K562 (cell line): ENCODE results near the gene CDYL. TPM values are rescaled to one million over a fixed set of nuclear protein-coding genes. Genes with fewer than 3 reads are reported as not detected.

Experiments
- BMI1 ChIP-seq: fragments of 150-350 bp; IDR thresholded peaks from 2 replicates; pipeline ENCODE4 v1.6.1; 2014; ENCODE audit warnings: low read length
- JUN ChIP-seq, 2 experiments: sonication (generic) in 1 of 2; formaldehyde crosslinking in 1 of 2; IDR thresholded peaks; 2 replicates each; pipeline versions ENCODE4 v1.6.1 to v1.8.0; 2012 to 2022; ENCODE audit warnings: borderline replicate concordance in 2 of 2, mild to moderate bottlenecking in 2 of 2, improper control_type of control experiment in 1 of 2, low read depth in 1 of 2, low read length in 1 of 2, missing genetic modification reagents in 1 of 2
- MTF1 ChIP-seq: fragments of 250-450 bp; sonication (Bioruptor Pico); IDR thresholded peaks from 2 replicates; pipeline ENCODE4 v1.9.0; 2021; ENCODE audit warnings: moderate library complexity, mild to moderate bottlenecking, inconsistent platforms, borderline replicate concordance
- PCBP2 ChIP-seq: fragments of 200-400 bp; formaldehyde crosslinking; IDR thresholded peaks from 2 replicates; pipeline ENCODE4 v1.6.1; 2018; ENCODE audit warnings: low read length, low read depth, mild to moderate bottlenecking, moderate library complexity; ENCODE audit not compliant: poor library complexity, severe bottlenecking
- POLR2AphosphoS2 ChIP-seq: IDR thresholded peaks from 2 replicates; pipeline ENCODE4 v1.6.1; 2012; ENCODE audit warnings: low read length, improper control_type of control experiment
- PYGO2 ChIP-seq: fragments of 450-650 bp; IDR thresholded peaks from 2 replicates; pipeline ENCODE4 v1.6.1; 2016; ENCODE audit warnings: mild to moderate bottlenecking, missing genetic modification characterization, moderate library complexity, missing compliant biosample characterization
- SRF ChIP-seq, 2 experiments: fragments of 250-450, 450-650 bp in 1 of 2; sonication (Bioruptor Pico) in 1 of 2; sonication (generic) in 1 of 2; formaldehyde crosslinking; IDR thresholded peaks; 2 replicates each; pipeline versions ENCODE4 v1.5.0 to v1.5.1; 2020 to 2022; ENCODE audit warnings: mild to moderate bottlenecking in 1 of 2, missing genetic modification reagents in 1 of 2
- TBP ChIP-seq: optimal IDR thresholded peaks from 2 replicates; pipeline ENCODE3; 2011; ENCODE audit warnings: low read depth, low read length, improper control_type of control experiment
- TGIF2 ChIP-seq: sonication (generic); formaldehyde crosslinking; IDR thresholded peaks from 2 replicates; pipeline ENCODE4 v1.8.1; 2022; ENCODE audit warnings: mild to moderate bottlenecking, missing genetic modification reagents, moderate library complexity
- TRIM24 ChIP-seq, 2 experiments: fragments of 450-650 bp; IDR thresholded peaks; 2 replicates each; pipeline ENCODE4 v1.6.1; 2016
- ZNF354B ChIP-seq: fragments of 250-450 bp; sonication (Bioruptor Pico); IDR thresholded peaks from 2 replicates; pipeline ENCODE4 v1.4.0; 2020
- ZNF551 ChIP-seq: fragments of 250-450 bp; sonication (Bioruptor Pico); IDR thresholded peaks from 2 replicates; pipeline ENCODE4 v1.5.0; 2021; ENCODE audit warnings: mild to moderate bottlenecking, moderate library complexity
- polyA plus RNA-seq, 8 experiments: library from polyadenylated mRNA; depleted of rRNA in 4 of 8; stranded (reverse) in 5 of 8; unstranded in 3 of 8; fragments of >200 nt; fragmentation: Nextera tagmentation in 2 of 8; fragmentation: Illumina TruSeq in 1 of 8; extraction: Ambion mirVana in 2 of 8; extraction: Trizol in 1 of 8; gene quantifications; 2 replicates each; pipeline versions ENCODE4 v1.2.1 to v1.2.3, GENCODE V29; 2011 to 2014; ENCODE audit warnings: inconsistent platforms in 1 of 8, missing spikeins in 1 of 8
- total RNA-seq, 7 experiments: library from RNA; depleted of rRNA in 6 of 7; stranded (reverse); fragments of >200 nt in 6 of 7; fragmentation: Illumina TruSeq in 2 of 7; extraction: Trizol in 2 of 7; gene quantifications; 2 replicates each; pipeline versions ENCODE4 v1.2.1 to v1.2.3, GENCODE V29; 2011 to 2021; ENCODE audit warnings: low replicate concordance in 1 of 7
- TF ChIP-seq, protein P1 (sequence below): fragments of 450-650 bp; IDR thresholded peaks from 2 replicates; pipeline ENCODE4 v1.7.0; 2016; ENCODE audit warnings: borderline replicate concordance
- TF ChIP-seq, protein P2 (sequence below): fragments of 250-450 bp; sonication (Bioruptor Pico); IDR thresholded peaks from 2 replicates; pipeline ENCODE4 v1.5.0; 2021
- TF ChIP-seq, protein P3 (sequence below), 2 experiments: fragments of 450-650 bp in 1 of 2; sonication (generic) in 1 of 2; formaldehyde crosslinking; conservative IDR thresholded peaks; 2 replicates each; pipeline versions ENCODE4 v1.4.0 to v1.8.1; 2020 to 2022; ENCODE audit warnings: mild to moderate bottlenecking in 1 of 2, missing genetic modification reagents in 1 of 2
- TF ChIP-seq, protein P4 (sequence below): sonication (generic); formaldehyde crosslinking; IDR thresholded peaks from 2 replicates; pipeline ENCODE4 v1.9.0; 2022; ENCODE audit warnings: mild to moderate bottlenecking, missing genetic modification reagents
- TF ChIP-seq, protein P5 (sequence below): fragments of 250-450 bp; sonication (Bioruptor Pico); IDR thresholded peaks from 2 replicates; pipeline ENCODE4 v1.4.0; 2020

CDYL gene
- total and polyA plus RNA-seq, 9 of the 15 experiments (the other 6 are each of a cell fraction or from before 2014, with no cell fraction given): 8.1 to 45.8 (median 40.8) TPM

DNA sequence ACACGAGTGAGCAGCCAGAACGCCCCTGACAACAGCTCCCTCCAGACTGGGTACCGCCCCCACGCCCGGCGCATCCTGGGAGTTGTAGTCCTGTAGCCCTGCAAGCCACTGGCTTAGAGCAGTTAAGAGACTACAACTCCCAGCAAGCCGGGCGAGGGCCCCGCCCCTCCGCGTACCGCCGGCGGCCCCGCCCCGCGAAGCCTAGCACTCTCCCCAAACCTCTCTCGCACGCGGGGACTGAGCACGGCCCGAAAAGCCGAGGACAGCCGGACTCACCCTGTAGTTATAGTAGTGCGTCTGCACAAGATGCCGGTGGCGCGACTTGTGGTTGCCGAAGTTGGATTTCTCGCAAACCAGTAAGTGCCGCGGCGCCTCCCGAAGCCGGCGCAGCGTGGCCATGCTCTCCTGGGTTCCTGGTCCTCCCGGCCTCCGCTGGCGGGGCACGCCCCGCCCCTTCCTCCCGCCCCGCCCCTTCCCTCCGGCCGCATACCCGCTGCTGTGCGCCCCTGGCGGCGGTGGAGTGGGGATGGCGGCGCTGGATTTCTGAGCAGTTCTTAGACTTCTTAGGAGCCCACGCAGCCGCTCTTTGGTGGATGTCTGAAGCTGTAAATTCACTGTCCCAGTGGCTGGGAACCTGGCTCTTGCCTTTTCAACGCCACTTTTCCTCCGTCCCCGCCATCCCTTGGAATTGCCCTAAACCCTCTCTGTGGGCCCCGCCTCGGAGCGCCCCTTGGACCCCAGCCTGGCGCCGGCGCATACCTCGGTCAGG is 227.6 kb downstream of the CDYL start, which contains the start of gene RPP40 (continued):
- peak; percentile 53; the same call in 1 of the 2 replicates for TF ChIP-seq JUN (IDR thresholded peaks at IDR 0.05; ENCODE audit: borderline replicate concordance, low read depth, low read length)
- TF ChIP-seq JUN (CRISPR knock-in tag; IDR thresholded peaks at IDR 0.05; ENCODE audit: borderline replicate concordance): peak; percentile 90; the same call in 1 of the 2 replicates
- no peak for TF ChIP-seq ZNF354B
- TF ChIP-seq, protein P1, sequence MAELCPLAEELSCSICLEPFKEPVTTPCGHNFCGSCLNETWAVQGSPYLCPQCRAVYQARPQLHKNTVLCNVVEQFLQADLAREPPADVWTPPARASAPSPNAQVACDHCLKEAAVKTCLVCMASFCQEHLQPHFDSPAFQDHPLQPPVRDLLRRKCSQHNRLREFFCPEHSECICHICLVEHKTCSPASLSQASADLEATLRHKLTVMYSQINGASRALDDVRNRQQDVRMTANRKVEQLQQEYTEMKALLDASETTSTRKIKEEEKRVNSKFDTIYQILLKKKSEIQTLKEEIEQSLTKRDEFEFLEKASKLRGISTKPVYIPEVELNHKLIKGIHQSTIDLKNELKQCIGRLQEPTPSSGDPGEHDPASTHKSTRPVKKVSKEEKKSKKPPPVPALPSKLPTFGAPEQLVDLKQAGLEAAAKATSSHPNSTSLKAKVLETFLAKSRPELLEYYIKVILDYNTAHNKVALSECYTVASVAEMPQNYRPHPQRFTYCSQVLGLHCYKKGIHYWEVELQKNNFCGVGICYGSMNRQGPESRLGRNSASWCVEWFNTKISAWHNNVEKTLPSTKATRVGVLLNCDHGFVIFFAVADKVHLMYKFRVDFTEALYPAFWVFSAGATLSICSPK: peak; percentile 69; the same call in 1 of the 2 replicates
- TF ChIP-seq TRIM24 (IDR thresholded peaks at IDR 0.05): peak in 1 of 2 experiments; percentile 20; a peak in 2 of 4 replicates
- TF ChIP-seq MTF1 (CRISPR knock-in tag): no peak
- TF ChIP-seq, protein P2, sequence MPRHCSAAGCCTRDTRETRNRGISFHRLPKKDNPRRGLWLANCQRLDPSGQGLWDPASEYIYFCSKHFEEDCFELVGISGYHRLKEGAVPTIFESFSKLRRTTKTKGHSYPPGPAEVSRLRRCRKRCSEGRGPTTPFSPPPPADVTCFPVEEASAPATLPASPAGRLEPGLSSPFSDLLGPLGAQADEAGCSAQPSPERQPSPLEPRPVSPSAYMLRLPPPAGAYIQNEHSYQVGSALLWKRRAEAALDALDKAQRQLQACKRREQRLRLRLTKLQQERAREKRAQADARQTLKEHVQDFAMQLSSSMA (CRISPR knock-in tag): no peak
- no peak for TF ChIP-seq PYGO2
- no peak for TF ChIP-seq POLR2AphosphoS2
- TF ChIP-seq, protein P3, sequence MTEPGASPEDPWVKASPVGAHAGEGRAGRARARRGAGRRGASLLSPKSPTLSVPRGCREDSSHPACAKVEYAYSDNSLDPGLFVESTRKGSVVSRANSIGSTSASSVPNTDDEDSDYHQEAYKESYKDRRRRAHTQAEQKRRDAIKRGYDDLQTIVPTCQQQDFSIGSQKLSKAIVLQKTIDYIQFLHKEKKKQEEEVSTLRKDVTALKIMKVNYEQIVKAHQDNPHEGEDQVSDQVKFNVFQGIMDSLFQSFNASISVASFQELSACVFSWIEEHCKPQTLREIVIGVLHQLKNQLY (CRISPR knock-in tag; conservative IDR thresholded peaks at IDR 0.05): no peak
- TF ChIP-seq, protein P4, sequence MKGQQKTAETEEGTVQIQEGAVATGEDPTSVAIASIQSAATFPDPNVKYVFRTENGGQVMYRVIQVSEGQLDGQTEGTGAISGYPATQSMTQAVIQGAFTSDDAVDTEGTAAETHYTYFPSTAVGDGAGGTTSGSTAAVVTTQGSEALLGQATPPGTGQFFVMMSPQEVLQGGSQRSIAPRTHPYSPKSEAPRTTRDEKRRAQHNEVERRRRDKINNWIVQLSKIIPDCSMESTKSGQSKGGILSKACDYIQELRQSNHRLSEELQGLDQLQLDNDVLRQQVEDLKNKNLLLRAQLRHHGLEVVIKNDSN (CRISPR knock-in tag): 0 out of 2 replicates have a peak, but pooled peaks have one; percentile 15
- no peak for TF ChIP-seq TGIF2
- TF ChIP-seq TBP: peak; percentile 46
- no peak for TF ChIP-seq BMI1
- no peak for TF ChIP-seq ZNF551 (CRISPR knock-in tag)
- TF ChIP-seq SRF (CRISPR knock-in tag; IDR thresholded peaks at IDR 0.05): peak in 1 of 2 experiments; percentile 52; a peak in 1 of 4 replicates
- TF ChIP-seq PCBP2: no peak
- TF ChIP-seq, protein P5, sequence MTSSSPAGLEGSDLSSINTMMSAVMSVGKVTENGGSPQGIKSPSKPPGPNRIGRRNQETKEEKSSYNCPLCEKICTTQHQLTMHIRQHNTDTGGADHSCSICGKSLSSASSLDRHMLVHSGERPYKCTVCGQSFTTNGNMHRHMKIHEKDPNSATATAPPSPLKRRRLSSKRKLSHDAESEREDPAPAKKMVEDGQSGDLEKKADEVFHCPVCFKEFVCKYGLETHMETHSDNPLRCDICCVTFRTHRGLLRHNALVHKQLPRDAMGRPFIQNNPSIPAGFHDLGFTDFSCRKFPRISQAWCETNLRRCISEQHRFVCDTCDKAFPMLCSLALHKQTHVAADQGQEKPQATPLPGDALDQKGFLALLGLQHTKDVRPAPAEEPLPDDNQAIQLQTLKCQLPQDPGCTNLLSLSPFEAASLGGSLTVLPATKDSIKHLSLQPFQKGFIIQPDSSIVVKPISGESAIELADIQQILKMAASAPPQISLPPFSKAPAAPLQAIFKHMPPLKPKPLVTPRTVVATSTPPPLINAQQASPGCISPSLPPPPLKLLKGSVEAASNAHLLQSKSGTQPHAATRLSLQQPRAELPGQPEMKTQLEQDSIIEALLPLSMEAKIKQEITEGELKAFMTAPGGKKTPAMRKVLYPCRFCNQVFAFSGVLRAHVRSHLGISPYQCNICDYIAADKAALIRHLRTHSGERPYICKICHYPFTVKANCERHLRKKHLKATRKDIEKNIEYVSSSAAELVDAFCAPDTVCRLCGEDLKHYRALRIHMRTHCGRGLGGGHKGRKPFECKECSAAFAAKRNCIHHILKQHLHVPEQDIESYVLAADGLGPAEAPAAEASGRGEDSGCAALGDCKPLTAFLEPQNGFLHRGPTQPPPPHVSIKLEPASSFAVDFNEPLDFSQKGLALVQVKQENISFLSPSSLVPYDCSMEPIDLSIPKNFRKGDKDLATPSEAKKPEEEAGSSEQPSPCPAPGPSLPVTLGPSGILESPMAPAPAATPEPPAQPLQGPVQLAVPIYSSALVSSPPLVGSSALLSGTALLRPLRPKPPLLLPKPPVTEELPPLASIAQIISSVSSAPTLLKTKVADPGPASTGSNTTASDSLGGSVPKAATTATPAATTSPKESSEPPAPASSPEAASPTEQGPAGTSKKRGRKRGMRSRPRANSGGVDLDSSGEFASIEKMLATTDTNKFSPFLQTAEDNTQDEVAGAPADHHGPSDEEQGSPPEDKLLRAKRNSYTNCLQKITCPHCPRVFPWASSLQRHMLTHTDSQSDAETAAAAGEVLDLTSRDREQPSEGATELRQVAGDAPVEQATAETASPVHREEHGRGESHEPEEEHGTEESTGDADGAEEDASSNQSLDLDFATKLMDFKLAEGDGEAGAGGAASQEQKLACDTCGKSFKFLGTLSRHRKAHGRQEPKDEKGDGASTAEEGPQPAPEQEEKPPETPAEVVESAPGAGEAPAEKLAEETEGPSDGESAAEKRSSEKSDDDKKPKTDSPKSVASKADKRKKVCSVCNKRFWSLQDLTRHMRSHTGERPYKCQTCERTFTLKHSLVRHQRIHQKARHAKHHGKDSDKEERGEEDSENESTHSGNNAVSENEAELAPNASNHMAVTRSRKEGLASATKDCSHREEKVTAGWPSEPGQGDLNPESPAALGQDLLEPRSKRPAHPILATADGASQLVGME (CRISPR knock-in tag): no peak
